ENCODE results near the gene ADGRE1. TPM values are rescaled to one million over a fixed set of nuclear protein-coding genes. Genes with fewer than 3 reads are reported as not detected.

The ADGRE1 gene
- total RNA-seq, 1 donor from 2014 or later, result 1.8 TPM

Other genes starting within 250 kb of the ADGRE1 start
- 9.8 TPM for gene TNFSF14, start 217.4 kb upstream of the ADGRE1 start, total RNA-seq
- 971 TPM for gene C3, start 166.9 kb upstream of the ADGRE1 start, total RNA-seq
- 64.1 TPM for gene GPR108, start 150.0 kb upstream of the ADGRE1 start, total RNA-seq
- gene TRIP10, start 147.9 kb upstream of the ADGRE1 start, total RNA-seq, result 131 TPM
- 0.45 TPM for gene SH2D3A, start 120.1 kb upstream of the ADGRE1 start, total RNA-seq
- 12.7 TPM for gene VAV1, start 114.9 kb upstream of the ADGRE1 start, total RNA-seq
- gene MBD3L2B, start 133.9 kb downstream of the ADGRE1 start, total RNA-seq, result not detected
- not detected for gene MBD3L5, start 143.0 kb downstream of the ADGRE1 start, total RNA-seq
- gene MBD3L4, start 152.6 kb downstream of the ADGRE1 start, total RNA-seq, result not detected
- gene MBD3L2, start 161.7 kb downstream of the ADGRE1 start, total RNA-seq, result not detected
- not detected for gene MBD3L3, start 171.1 kb downstream of the ADGRE1 start, total RNA-seq
- gene ZNF557, start 182.1 kb downstream of the ADGRE1 start, total RNA-seq, result 10.0 TPM